Stimulated activated CD8-positive, alpha-beta memory T cell treated with anti-CD3 and anti-CD28 coated beads, Interleukin-15, amount 100 ng/mL, for 24 hours (primary cell): ENCODE measurements around the gene NKTR.
A peak's percentile ranks its signal among the peaks of the same experiment; 100 is the strongest.
"Not testable (repeated sequence)": the region's sequence is repeated elsewhere in the genome, so short reads cannot be mapped to it uniquely, and the experiment has no call there.

Experiments
- DNase-seq: peaks from one replicate; pipeline ENCODE4 v3.0.0-alpha.2; 2020; ENCODE audit warnings: low read depth

The NKTR gene

GRCh38 chr3:42600111-42600957 lies at the start of gene NKTR:
Gene NKTR (plus strand): TSS chr3:42600686. CDS start chr3:42601007, 321 bp downstream.
- peak; percentile 98 for DNase-seq

GRCh38 chr3:42552830-42553229 lies 47.7 kb upstream of the NKTR start:
- no peak for DNase-seq

- no peak for DNase-seq
Measured at GRCh38 chr3:42556089-42556632, 44.3 kb upstream of the NKTR start.

GRCh38 chr3:42556817-42557216 lies 43.7 kb upstream of the NKTR start:
- DNase-seq = not testable (repeated sequence)

- DNase-seq = no peak
Measured at GRCh38 chr3:42557854-42558253, 42.6 kb upstream of the NKTR start.

GRCh38 chr3:42562047-42562907 lies 38.2 kb upstream of the NKTR start:
- no peak for DNase-seq

GRCh38 chr3:42569593-42570142 lies 30.8 kb upstream of the NKTR start:
- DNase-seq = no peak

GRCh38 chr3:42572278-42572677 lies 28.2 kb upstream of the NKTR start:
- no peak for DNase-seq

GRCh38 chr3:42575137-42575741 lies 25.2 kb upstream of the NKTR start:
- no peak for DNase-seq

- DNase-seq = no peak
Measured at GRCh38 chr3:42578054-42578453, 22.4 kb upstream of the NKTR start.

GRCh38 chr3:42579346-42579745 lies 21.1 kb upstream of the NKTR start:
- DNase-seq = not testable (repeated sequence)

GRCh38 chr3:42581400-42581708 lies 19.1 kb upstream of the NKTR start:
- no peak for DNase-seq

- DNase-seq = peak; percentile 84
Measured at GRCh38 chr3:42581709-42582473, 18.6 kb upstream of the NKTR start, which contains the start of gene SEC22C. Gene SEC22C (minus strand): TSS chr3:42581967. CDS start chr3:42569046, 12,921 bp downstream.

- no peak for DNase-seq
Measured at GRCh38 chr3:42582474-42583070, 17.9 kb upstream of the NKTR start.

GRCh38 chr3:42588625-42589024 lies 11.9 kb upstream of the NKTR start:
- no peak for DNase-seq

- DNase-seq = no peak
Measured at GRCh38 chr3:42589382-42590109, 10.9 kb upstream of the NKTR start.

- DNase-seq = no peak
Measured at GRCh38 chr3:42590989-42591756, 9.3 kb upstream of the NKTR start.

GRCh38 chr3:42591811-42592210 lies 8.7 kb upstream of the NKTR start:
- no peak for DNase-seq

GRCh38 chr3:42593635-42594034 lies 6.9 kb upstream of the NKTR start:
- DNase-seq = no peak
